Measurements from ENCODE around the gene CHRNB1. TPM values are rescaled to one million over a fixed set of nuclear protein-coding genes. Genes with fewer than 3 reads are reported as not detected.
"Not testable (repeated sequence)": the region's sequence is repeated elsewhere in the genome, so short reads cannot be mapped to it uniquely, and the experiment has no call there.

The CHRNB1 gene
- total RNA-seq, 4 donors from 2014 or later, result 4.7 to 12.1 (median 8.1) TPM

GRCh38 chr17:7466318-7466638 lies 21.4 kb downstream of the CHRNB1 start:
- H3K4me1 ChIP-seq, result peaks cover 2 to 60% (median 17%) of the 10 kb centered on the region in 3 donors
- 40 to 46% methylated on average over 1 to 2 of the region's 9 CpGs for WGBS, 2 donors (ENCODE audit: low coverage in 1 of 2)

DNA sequence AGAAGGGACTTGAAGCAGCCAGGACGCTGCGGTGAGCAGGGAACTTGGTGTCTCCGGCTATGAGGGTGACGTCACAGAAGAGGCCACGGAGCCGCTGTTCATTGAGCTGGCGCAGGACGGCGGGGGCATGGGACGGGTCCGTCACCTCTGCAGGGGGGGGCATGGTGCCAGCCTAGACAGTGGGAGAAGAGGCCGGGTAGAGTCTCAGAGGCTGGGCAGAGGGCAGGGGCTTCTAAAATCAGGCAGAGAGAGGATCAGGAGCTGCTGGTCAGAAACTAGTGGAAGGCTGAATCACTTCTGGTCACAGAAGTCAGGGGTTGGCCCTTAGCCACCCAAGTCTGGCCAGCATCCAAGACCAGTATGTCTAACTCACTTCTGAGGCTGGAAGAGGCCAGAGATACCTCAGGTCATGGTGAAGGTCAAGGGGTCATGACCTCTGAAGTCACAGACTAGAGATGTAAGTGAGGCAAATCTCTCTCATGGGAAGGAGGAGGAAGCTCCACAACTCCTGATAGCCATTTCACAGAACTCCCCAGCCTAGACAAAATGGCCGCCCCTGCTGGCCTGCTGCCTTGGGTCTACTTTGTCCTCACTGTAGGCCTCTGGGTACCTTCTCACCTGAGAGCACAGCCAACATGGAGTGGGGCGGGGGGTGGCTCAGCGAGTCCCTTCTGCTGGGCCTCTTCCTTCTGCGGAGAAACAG lies 21.9 kb downstream of the CHRNB1 start:
- H3K4me3 ChIP-seq, result no peak overlapping the region
- no peaks in the 10 kb centered on the region for H3K27me3 ChIP-seq
- no peaks in the 10 kb centered on the region for H3K9me3 ChIP-seq
- peak overlapping the region; percentile 7 to 74 (median 70) for H3K27ac ChIP-seq
- 24% methylated on average over 3 of the region's 16 CpGs; no CpG with 5 or more reads in 1 of the 2 donors for WGBS, 2 donors (ENCODE audit: low coverage in 1 of 2)
- ATAC-seq, result peak; percentile 63
- peak; percentile 58 for TF ChIP-seq POLR2AphosphoS5 (IDR thresholded peaks at IDR 0.05)
- TF ChIP-seq EP300 (IDR thresholded peaks at IDR 0.05), result no peak
- peaks cover 0 to 50% of the 10 kb centered on the region in 2 donors for H3K36me3 ChIP-seq
- H3K4me1 ChIP-seq, result peaks cover 2 to 65% (median 17%) of the 10 kb centered on the region in 3 donors

More at GRCh38 chr17:7466318-7466638, 21.4 kb downstream of the CHRNB1 start:
- Histone ChIP-seq H3K9me3 (no peaks in the 10 kb centered on the region), H3K27ac (peak overlapping the region; percentile 7 to 74 (median 70)), H3K27me3 (no peaks in the 10 kb centered on the region), H3K4me3 (no peak overlapping the region), H3K36me3 (peaks cover 0 to 55% of the 10 kb centered on the region in 2 donors)
- no peak for ATAC-seq
- TF ChIP-seq POLR2AphosphoS5 (IDR thresholded peaks at IDR 0.05) (no peak), POLR2A (IDR thresholded peaks at IDR 0.05) (no peak)

DNA sequence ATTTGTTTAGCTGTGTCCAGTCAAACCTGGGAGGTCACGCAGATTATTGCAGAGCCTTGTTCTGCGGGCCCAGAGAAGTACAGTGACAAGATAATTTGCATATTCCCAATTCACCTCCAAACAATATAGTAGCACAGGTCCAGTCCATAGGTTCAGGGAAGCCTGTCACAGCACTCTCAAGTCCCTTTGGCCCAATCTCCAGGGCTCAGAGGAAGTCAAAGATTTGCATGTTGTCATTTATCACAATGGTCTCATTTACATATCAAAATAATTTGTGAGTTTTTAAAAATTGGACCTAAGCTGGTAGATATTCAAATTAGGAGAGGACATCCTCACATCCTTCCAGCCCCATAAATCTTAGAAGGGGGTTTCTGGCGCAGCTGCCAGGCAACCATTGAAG lies 22.6 kb downstream of the CHRNB1 start:
- H3K36me3 ChIP-seq, result peaks cover 0 to 43% of the 10 kb centered on the region in 2 donors
- peaks cover 2 to 72% (median 17%) of the 10 kb centered on the region in 3 donors for H3K4me1 ChIP-seq
- TF ChIP-seq, protein P1, sequence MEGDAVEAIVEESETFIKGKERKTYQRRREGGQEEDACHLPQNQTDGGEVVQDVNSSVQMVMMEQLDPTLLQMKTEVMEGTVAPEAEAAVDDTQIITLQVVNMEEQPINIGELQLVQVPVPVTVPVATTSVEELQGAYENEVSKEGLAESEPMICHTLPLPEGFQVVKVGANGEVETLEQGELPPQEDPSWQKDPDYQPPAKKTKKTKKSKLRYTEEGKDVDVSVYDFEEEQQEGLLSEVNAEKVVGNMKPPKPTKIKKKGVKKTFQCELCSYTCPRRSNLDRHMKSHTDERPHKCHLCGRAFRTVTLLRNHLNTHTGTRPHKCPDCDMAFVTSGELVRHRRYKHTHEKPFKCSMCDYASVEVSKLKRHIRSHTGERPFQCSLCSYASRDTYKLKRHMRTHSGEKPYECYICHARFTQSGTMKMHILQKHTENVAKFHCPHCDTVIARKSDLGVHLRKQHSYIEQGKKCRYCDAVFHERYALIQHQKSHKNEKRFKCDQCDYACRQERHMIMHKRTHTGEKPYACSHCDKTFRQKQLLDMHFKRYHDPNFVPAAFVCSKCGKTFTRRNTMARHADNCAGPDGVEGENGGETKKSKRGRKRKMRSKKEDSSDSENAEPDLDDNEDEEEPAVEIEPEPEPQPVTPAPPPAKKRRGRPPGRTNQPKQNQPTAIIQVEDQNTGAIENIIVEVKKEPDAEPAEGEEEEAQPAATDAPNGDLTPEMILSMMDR (IDR thresholded peaks at IDR 0.05), result no peak
- TF ChIP-seq POLR2A (IDR thresholded peaks at IDR 0.05) (no peak), POLR2AphosphoS5 (IDR thresholded peaks at IDR 0.05) (no peak), EP300 (IDR thresholded peaks at IDR 0.05) (no peak)
- H3K27me3 ChIP-seq, result no peaks in the 10 kb centered on the region
- no peaks in the 10 kb centered on the region for H3K9me3 ChIP-seq
- H3K4me3 ChIP-seq, result no peak overlapping the region
- ATAC-seq, result no peak
- WGBS, 2 donors (ENCODE audit: low coverage in 1 of 2), result 92% methylated on average over 2 of the region's 3 CpGs
- H3K27ac ChIP-seq, result peak overlapping the region in 3 of 4 donors; percentile 70 to 74 (median 71)

GRCh38 chr17:7468290-7468689 lies 23.4 kb downstream of the CHRNB1 start:
- ATAC-seq, result no peak
- TF ChIP-seq POLR2A (IDR thresholded peaks at IDR 0.05) (no peak), EP300 (IDR thresholded peaks at IDR 0.05) (no peak), POLR2AphosphoS5 (IDR thresholded peaks at IDR 0.05) (no peak)
- TF ChIP-seq, protein P1 (IDR thresholded peaks at IDR 0.05), result no peak
- H3K9me3 ChIP-seq, result no peaks in the 10 kb centered on the region
- H3K4me3 ChIP-seq, result no peak overlapping the region
- H3K4me1 ChIP-seq, result peaks cover 2 to 77% (median 17%) of the 10 kb centered on the region in 3 donors
- WGBS, 2 donors (ENCODE audit: low coverage in 1 of 2), result 86 to 91% methylated on average over 5 to 11 of the region's 11 CpGs
- H3K27me3 ChIP-seq, result no peaks in the 10 kb centered on the region
- H3K27ac ChIP-seq, result peak overlapping the region in 1 of 4 donors; percentile 10
- H3K36me3 ChIP-seq, result peaks cover 0 to 35% of the 10 kb centered on the region in 2 donors

GRCh38 chr17:7468804-7469389 lies 24.0 kb downstream of the CHRNB1 start:
- TF ChIP-seq EP300 (IDR thresholded peaks at IDR 0.05), result no peak
- no peak for TF ChIP-seq POLR2A (IDR thresholded peaks at IDR 0.05)
- Histone ChIP-seq H3K36me3 (peaks cover 0 to 29% of the 10 kb centered on the region in 2 donors), H3K9me3 (no peaks in the 10 kb centered on the region), H3K4me1 (peaks cover 2 to 83% (median 17%) of the 10 kb centered on the region in 3 donors), H3K4me3 (no peak overlapping the region), H3K27me3 (no peaks in the 10 kb centered on the region), H3K27ac (no peak overlapping the region)
- no peak for ATAC-seq
- WGBS, 2 donors (ENCODE audit: low coverage in 1 of 2), result 57 to 68% methylated on average over 1 to 12 of the region's 12 CpGs

GRCh38 chr17:7469843-7470242 lies 25.0 kb downstream of the CHRNB1 start:
- H3K27me3 ChIP-seq, H3K9me3 ChIP-seq, H3K4me3 ChIP-seq, ATAC-seq: not testable (repeated sequence)
- WGBS, 2 donors (ENCODE audit: low coverage in 1 of 2), result 87 to 92% methylated on average over 3 to 12 of the region's 12 CpGs
- Histone ChIP-seq H3K36me3 (peaks cover 0 to 20% of the 10 kb centered on the region in 2 donors), H3K4me1 (peaks cover 2 to 92% (median 17%) of the 10 kb centered on the region in 3 donors), H3K27ac (peak overlapping the region in 1 of 4 donors; percentile 28)

DNA sequence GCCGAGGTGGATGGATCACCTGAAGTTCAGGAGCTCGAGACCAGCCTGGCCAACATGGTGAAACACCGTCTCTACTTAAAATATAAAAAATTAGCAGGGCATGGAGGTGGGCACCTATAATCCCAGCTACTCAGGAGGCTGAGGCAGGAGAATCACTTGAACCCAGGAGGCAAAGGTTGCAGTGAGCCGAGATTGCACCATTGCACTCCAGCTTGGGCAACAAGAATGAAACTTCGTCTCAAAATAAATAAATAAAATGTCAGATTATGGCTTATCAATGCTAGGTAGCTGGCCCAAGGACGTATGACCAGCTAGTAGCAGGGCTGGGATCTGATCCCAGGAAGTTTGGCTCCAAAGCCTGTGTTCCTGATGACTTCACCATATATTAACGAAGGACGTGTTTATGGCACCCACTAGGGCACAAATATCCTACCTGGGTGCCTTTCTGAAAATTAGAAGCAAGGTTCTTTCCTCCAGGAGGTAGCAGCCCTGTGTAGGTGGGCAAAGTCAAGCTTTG lies 25.7 kb downstream of the CHRNB1 start:
- peak overlapping the region in 3 of 4 donors; percentile 1 to 33 (median 28) for H3K27ac ChIP-seq
- 74 to 94% methylated on average over 3 to 8 of the region's 8 CpGs for WGBS, 2 donors (ENCODE audit: low coverage in 1 of 2)
- H3K27me3 ChIP-seq, H3K4me3 ChIP-seq, ATAC-seq, H3K9me3 ChIP-seq: not testable (repeated sequence)
- peaks cover 2 to 97% (median 24%) of the 10 kb centered on the region in 3 donors for H3K4me1 ChIP-seq
- peaks cover 0 to 15% of the 10 kb centered on the region in 2 donors for H3K36me3 ChIP-seq
